ENCODE results near the gene TAC3.
"Not testable (repeated sequence)": the region's sequence is repeated elsewhere in the genome, so short reads cannot be mapped to it uniquely, and the experiment has no call there.

TAC3 gene

GRCh38 chr12:57003395-57003794 lies 12.9 kb downstream of the TAC3 start:
- DNase-seq, result no peak

- DNase-seq, result no peak
Measured at GRCh38 chr12:57001448-57001906, 14.9 kb downstream of the TAC3 start.

GRCh38 chr12:57000393-57000792 lies 15.9 kb downstream of the TAC3 start:
- no peak for DNase-seq

- no peak for DNase-seq
Measured at GRCh38 chr12:56999456-56999855, 16.9 kb downstream of the TAC3 start.

GRCh38 chr12:56998981-56999380 lies 17.3 kb downstream of the TAC3 start:
- no peak for DNase-seq

- no peak for DNase-seq
Measured at GRCh38 chr12:56998316-56998715, 18.0 kb downstream of the TAC3 start.

- DNase-seq, result no peak
Measured at GRCh38 chr12:56996793-56997545, 19.4 kb downstream of the TAC3 start.

GRCh38 chr12:56995930-56996496 lies 20.3 kb downstream of the TAC3 start:
- no peak for DNase-seq

- DNase-seq, result no peak
Measured at GRCh38 chr12:56995201-56995929, 21.0 kb downstream of the TAC3 start.

GRCh38 chr12:56994231-56994746 lies 22.0 kb downstream of the TAC3 start:
- DNase-seq, result no peak

- no peak for DNase-seq
Measured at GRCh38 chr12:56993346-56993745, 23.0 kb downstream of the TAC3 start.

- peak; percentile 67 for DNase-seq
Measured at GRCh38 chr12:56991319-56992246, 24.7 kb downstream of the TAC3 start.

GRCh38 chr12:56990648-56991318 lies 25.5 kb downstream of the TAC3 start:
- no peak for DNase-seq

- no peak for DNase-seq
Measured at GRCh38 chr12:56989861-56990610, 26.3 kb downstream of the TAC3 start.

- DNase-seq, result no peak
Measured at GRCh38 chr12:56988207-56988739, 28.1 kb downstream of the TAC3 start.

- peak; percentile 87 for DNase-seq
Measured at GRCh38 chr12:56987551-56988053, 28.7 kb downstream of the TAC3 start.

- no peak for DNase-seq
Measured at GRCh38 chr12:56987011-56987410, 29.3 kb downstream of the TAC3 start.

- not testable (repeated sequence) for DNase-seq
Measured at GRCh38 chr12:56985714-56986113, 30.6 kb downstream of the TAC3 start.

GRCh38 chr12:56983386-56983785 lies 32.9 kb downstream of the TAC3 start:
- DNase-seq, result no peak

- DNase-seq, result not testable (repeated sequence)
Measured at GRCh38 chr12:56982578-56983236, 33.6 kb downstream of the TAC3 start.

Measured in femur (tissue), 1 donor.